GM10248 (cell line): ENCODE data around the gene RIN3.

Experiments
- CTCF ChIA-PET: fragments of 300-600 bp; sonication (Branson Sonifier 250); formaldehyde crosslinking; extraction: SDS; loops from one replicate; lab custom pipeline; 2021; ENCODE audit warnings: antibody characterized with exemption; lab: Yijun Ruan, JAX
- POLR2A ChIA-PET: fragments of 350-650 bp; sonication (Branson Sonifier 250); formaldehyde crosslinking; extraction: SDS; loops from one replicate; lab custom pipeline; 2020; ENCODE audit warnings: antibody characterized with exemption; lab: Yijun Ruan, JAX
- DNase-seq: peaks from one replicate; pipeline ENCODE4 v3.0.0; 2012; ENCODE audit errors: extremely low spot score
- CTCF ChIP-seq: IDR thresholded peaks from 2 replicates; pipeline ENCODE4 v1.5.1; 2012; ENCODE audit warnings: mild to moderate bottlenecking, low read depth; ENCODE audit errors: extremely low read depth, missing control alignments, control extremely low read depth

Gene RIN3

GRCh38 chr14:92546347-92547053 is 32.9 kb downstream of the RIN3 start:
- CTCF ChIA-PET, result interaction anchor here (1.4 kb wide), 1 partner anchor 36 kb away, joined by 4 read pairs; no protein-coding TSS in a partner anchor
- no peak for DNase-seq
- POLR2A ChIA-PET, result no interaction called here
- TF ChIP-seq CTCF, result no peak

GRCh38 chr14:92549105-92549858 is 35.7 kb downstream of the RIN3 start:
- CTCF ChIA-PET, result interaction anchor here (1.3 to 2.0 kb wide), 5 partner anchors 19 to 88 kb away, joined by 3 to 12 read pairs (median 5); no protein-coding TSS in a partner anchor
- POLR2A ChIA-PET, result no interaction called here
- no peak for DNase-seq

GRCh38 chr14:92549859-92550230 is 36.3 kb downstream of the RIN3 start:
- ChIA-PET POLR2A (no interaction called here), CTCF (interaction anchor here (1.3 to 2.0 kb wide), 5 partner anchors 19 to 88 kb away, joined by 3 to 12 read pairs (median 5); no protein-coding TSS in a partner anchor)
- TF ChIP-seq CTCF, result no peak
- DNase-seq, result no peak

More at GRCh38 chr14:92549105-92549858, 35.7 kb downstream of the RIN3 start:
- no peak for TF ChIP-seq CTCF

GRCh38 chr14:92551044-92551841 is 37.7 kb downstream of the RIN3 start:
- peak; percentile 66 for DNase-seq
- CTCF ChIA-PET, result interaction anchor here (1.0 kb wide), 3 partner anchors 10 to 16 kb away, joined by 3 to 9 read pairs (median 4); no protein-coding TSS in a partner anchor
- POLR2A ChIA-PET, result no interaction called here
- TF ChIP-seq CTCF, result peak; percentile 26

- TF ChIP-seq CTCF, result no peak
- ChIA-PET CTCF (no interaction called here), POLR2A (no interaction called here)
- no peak for DNase-seq
Measured at GRCh38 chr14:92552066-92552465, 38.5 kb downstream of the RIN3 start.

- no peak for TF ChIP-seq CTCF
- ChIA-PET CTCF (interaction anchor here (0.9 kb wide), 1 partner anchor 14 kb away, joined by 4 read pairs; no protein-coding TSS in a partner anchor), POLR2A (no interaction called here)
- DNase-seq, result no peak
Measured at GRCh38 chr14:92553438-92553837, 39.9 kb downstream of the RIN3 start.
